OCI-LY3 (cell line): ENCODE data around the gene USP19.

Experiments
- EZH2phosphoT487 ChIP-seq: fragments of 200-600 bp; shearing (Covaris generic); IDR thresholded peaks from 2 replicates; pipeline ENCODE4 v1.6.1; 2018; ENCODE audit warnings: antibody characterized with exemption, mixed run types, low read depth
- TF ChIP-seq, protein P1 (sequence below): fragments of 200-600, 300-600 bp; sonication (generic); IDR thresholded peaks from 2 replicates; pipeline ENCODE4 v1.5.1; 2014; ENCODE audit warnings: antibody characterized with exemption, low read length, low read depth

DNA sequence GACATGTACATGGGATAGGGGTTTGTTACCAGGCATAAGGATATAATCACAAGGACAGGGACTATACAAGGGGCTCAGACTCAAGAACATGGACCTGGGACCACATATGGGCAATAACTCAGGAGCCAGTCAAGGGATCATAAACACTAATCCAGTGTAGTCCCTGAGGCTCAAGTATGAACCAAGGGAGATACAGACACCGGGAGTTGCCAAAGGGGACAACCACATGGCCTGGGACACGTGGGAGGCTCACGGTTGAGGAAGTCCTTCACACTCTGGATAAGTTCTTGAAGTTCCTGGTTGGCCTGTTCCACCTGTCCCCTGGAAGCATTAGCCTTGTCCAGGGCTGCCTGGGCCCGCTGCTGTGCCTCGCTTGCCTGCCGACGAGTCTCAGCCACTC, 1.8 kb upstream of the USP19 start:
- TF ChIP-seq, protein P1, sequence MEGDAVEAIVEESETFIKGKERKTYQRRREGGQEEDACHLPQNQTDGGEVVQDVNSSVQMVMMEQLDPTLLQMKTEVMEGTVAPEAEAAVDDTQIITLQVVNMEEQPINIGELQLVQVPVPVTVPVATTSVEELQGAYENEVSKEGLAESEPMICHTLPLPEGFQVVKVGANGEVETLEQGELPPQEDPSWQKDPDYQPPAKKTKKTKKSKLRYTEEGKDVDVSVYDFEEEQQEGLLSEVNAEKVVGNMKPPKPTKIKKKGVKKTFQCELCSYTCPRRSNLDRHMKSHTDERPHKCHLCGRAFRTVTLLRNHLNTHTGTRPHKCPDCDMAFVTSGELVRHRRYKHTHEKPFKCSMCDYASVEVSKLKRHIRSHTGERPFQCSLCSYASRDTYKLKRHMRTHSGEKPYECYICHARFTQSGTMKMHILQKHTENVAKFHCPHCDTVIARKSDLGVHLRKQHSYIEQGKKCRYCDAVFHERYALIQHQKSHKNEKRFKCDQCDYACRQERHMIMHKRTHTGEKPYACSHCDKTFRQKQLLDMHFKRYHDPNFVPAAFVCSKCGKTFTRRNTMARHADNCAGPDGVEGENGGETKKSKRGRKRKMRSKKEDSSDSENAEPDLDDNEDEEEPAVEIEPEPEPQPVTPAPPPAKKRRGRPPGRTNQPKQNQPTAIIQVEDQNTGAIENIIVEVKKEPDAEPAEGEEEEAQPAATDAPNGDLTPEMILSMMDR = no peak
- no peak for TF ChIP-seq EZH2phosphoT487
